IMR-90 (cell line): ENCODE data around the gene ASPA. TPM values are rescaled to one million over a fixed set of nuclear protein-coding genes. Genes with fewer than 3 reads are reported as not detected.

Source experiments
- ATAC-seq: fragments of 200-7000 bp; cut with Tn5 transposase; 2 replicates; pipeline ENCODE4 v1.9.1; 2020; ENCODE audit warnings: low read depth, mild to moderate bottlenecking, moderate library complexity
- BruUV-seq: library from RNA; stranded (reverse); fragments of 400-500 nt; replicated peaks from 2 replicates; lab custom pipeline; 2021; lab: Mats Ljungman, UMichigan
- CTCF ChIA-PET: fragments of 300-600 bp; formaldehyde crosslinking; extraction: SDS; loops from one replicate; lab custom pipeline; 2021; ENCODE audit warnings: antibody characterized with exemption; lab: Yijun Ruan, JAX
- POLR2A ChIA-PET: fragments of 300-600 bp; sonication (Branson Sonifier 250); formaldehyde crosslinking; loops from one replicate; lab custom pipeline; 2022; ENCODE audit warnings: antibody characterized with exemption; ENCODE audit not compliant: unreplicated experiment; lab: Charles Lee
- DNase-seq: peaks from one replicate; pipeline ENCODE4 v3.0.0; 2013
- H2AFZ ChIP-seq: replicated peaks from 2 replicates; pipeline ENCODE3; 2013; ENCODE audit warnings: low read length, mild to moderate bottlenecking; ENCODE audit not compliant: poor library complexity
- H2AK5ac ChIP-seq: 2 replicates; pipeline ENCODE4 v1.6.1; 2013; ENCODE audit warnings: low read depth, low read length, inconsistent platforms
- H2AK9ac ChIP-seq: replicated peaks from 2 replicates; pipeline ENCODE3; 2013; ENCODE audit warnings: mild to moderate bottlenecking, low read depth, low read length, moderate library complexity; ENCODE audit not compliant: poor library complexity
- H2BK120ac ChIP-seq: 2 replicates; pipeline ENCODE4 v1.6.1; 2013; ENCODE audit warnings: low read depth, low read length, inconsistent platforms
- H2BK15ac ChIP-seq: 3 replicates; pipeline ENCODE4 v1.6.1; 2013; ENCODE audit warnings: low read depth, low read length, inconsistent platforms
- H2BK20ac ChIP-seq: 2 replicates; pipeline ENCODE4 v1.6.1; 2013; ENCODE audit warnings: low read depth, mild to moderate bottlenecking, inconsistent platforms, low read length, moderate library complexity
- H2BK5ac ChIP-seq: 2 replicates; pipeline ENCODE4 v1.6.1; 2013; ENCODE audit warnings: mild to moderate bottlenecking, low read depth, low read length, inconsistent platforms; ENCODE audit not compliant: poor library complexity, severe bottlenecking
- H3K14ac ChIP-seq: replicated peaks from 2 replicates; pipeline ENCODE4 v1.6.1; 2013; ENCODE audit warnings: low read depth, low read length, inconsistent platforms
- H3K18ac ChIP-seq: 2 replicates; pipeline ENCODE4 v1.6.1; 2013; ENCODE audit warnings: low read depth, low read length, control low read depth
- H3K23ac ChIP-seq: 2 replicates; pipeline ENCODE4 v1.6.1; 2013; ENCODE audit warnings: low read depth, low read length, inconsistent platforms
- H3K27ac ChIP-seq: 2 replicates; pipeline ENCODE4 v1.5.1; 2013; ENCODE audit warnings: mild to moderate bottlenecking, control low read depth, low read length; ENCODE audit not compliant: insufficient read depth
- H3K27me3 ChIP-seq: 2 replicates; pipeline ENCODE4 v1.6.1; 2013; ENCODE audit warnings: low read length; ENCODE audit not compliant: control insufficient read depth, insufficient read depth
- H3K36me3 ChIP-seq: 2 replicates; pipeline ENCODE4 v1.6.1; 2013; ENCODE audit warnings: low read length, mixed read lengths; ENCODE audit not compliant: control insufficient read depth, insufficient read depth
- H3K4ac ChIP-seq: 2 replicates; pipeline ENCODE4 v1.6.1; 2013; ENCODE audit warnings: low read depth, low read length, inconsistent platforms
- H3K4me1 ChIP-seq: 2 replicates; pipeline ENCODE4 v1.6.1; 2013; ENCODE audit warnings: low read length, mixed read lengths; ENCODE audit not compliant: control insufficient read depth, insufficient read depth
- H3K4me2 ChIP-seq: 2 replicates; pipeline ENCODE4 v1.6.1; 2013; ENCODE audit warnings: low read depth, mild to moderate bottlenecking, control low read depth, low read length, moderate library complexity
- H3K4me3 ChIP-seq: 2 replicates; pipeline ENCODE4 v1.5.1; 2013; ENCODE audit warnings: low read depth, mild to moderate bottlenecking, control low read depth, low read length, moderate library complexity; ENCODE audit not compliant: insufficient read depth
- H3K56ac ChIP-seq: 2 replicates; pipeline ENCODE4 v1.6.1; 2013; ENCODE audit warnings: low read length, inconsistent platforms; ENCODE audit not compliant: insufficient read depth; ENCODE audit errors: extremely low read depth
- H3K79me1 ChIP-seq, 2 experiments: 2 replicates each; pipeline ENCODE4 v1.6.1; 2013; ENCODE audit warnings: low read length in 2 of 2, inconsistent platforms in 1 of 2, low read depth in 1 of 2
- H3K9ac ChIP-seq: 2 replicates; pipeline ENCODE4 v1.6.1; 2013; ENCODE audit warnings: low read depth, low read length, control low read depth
- H3K9me1 ChIP-seq: 2 replicates; pipeline ENCODE4 v1.6.1; 2013; ENCODE audit warnings: low read length, inconsistent platforms; ENCODE audit not compliant: insufficient read depth
- H3K9me3 ChIP-seq: 2 replicates; pipeline ENCODE4 v1.6.1; 2013; ENCODE audit warnings: low read length; ENCODE audit not compliant: control insufficient read depth, insufficient read depth
- H4K20me1 ChIP-seq: 2 replicates; pipeline ENCODE4 v1.6.1; 2013; ENCODE audit warnings: low read length, inconsistent platforms; ENCODE audit not compliant: insufficient read depth
- H4K5ac ChIP-seq: 2 replicates; pipeline ENCODE4 v1.6.1; 2013; ENCODE audit warnings: mild to moderate bottlenecking, low read depth, low read length, control low read depth
- H4K8ac ChIP-seq, 2 experiments: 2 replicates each; pipeline ENCODE4 v1.6.1; 2013; ENCODE audit warnings: low read depth in 2 of 2, low read length in 2 of 2, control low read depth in 1 of 2, inconsistent platforms in 1 of 2
- H4K91ac ChIP-seq: 2 replicates; pipeline ENCODE4 v1.6.1; 2013; ENCODE audit warnings: low read depth, low read length, inconsistent platforms; ENCODE audit not compliant: insufficient read depth
- MAZ ChIP-seq: IDR thresholded peaks from 2 replicates; pipeline ENCODE4 v1.6.1; 2012; ENCODE audit warnings: low read depth, mild to moderate bottlenecking, low read length, improper control_type of control experiment, moderate library complexity, borderline replicate concordance
- POLR2A ChIP-seq: IDR thresholded peaks from 2 replicates; pipeline ENCODE4 v1.6.1; 2012; ENCODE audit warnings: mild to moderate bottlenecking, low read depth, low read length
- RAD21 ChIP-seq: IDR thresholded peaks from 2 replicates; pipeline ENCODE4 v1.6.1; 2012; ENCODE audit warnings: low read length, improper control_type of control experiment
- WGBS, 2 experiments: methylation state at CpG; one replicate each; pipeline versions ENCODE4 v1.1.5 to v1.1.7; 2013; ENCODE audit warnings: missing lambda C conversion rate in 2 of 2; ENCODE audit not compliant: insufficient read length in 1 of 2; ENCODE audit errors: extremely low coverage in 2 of 2; 5-methylcytosine and 5-hydroxymethylcytosine counted together
- dilution Hi-C: fragments of 300-500 bp; cut with HindIII; formaldehyde crosslinking; loops from one replicate; pipeline ENCODE4 v1.14.3; 2018; ENCODE audit warnings: low sequenced_read_pairs; ENCODE audit not compliant: unreplicated experiment
- in situ Hi-C: fragments of 300-500 bp; cut with MboI; formaldehyde crosslinking; loops from 3 replicates; pipeline ENCODE4 v1.14.3; 2019; ENCODE audit warnings: low sequenced_read_pairs, inconsistent platforms, mixed read lengths
- intact Hi-C: fragments of 100-400 bp; cut with micrococcal nuclease; formaldehyde crosslinking; loops from 2 replicates; pipeline ENCODE4 v1.10.0; 2022
- polyA plus RNA-seq, 3 experiments: library from polyadenylated mRNA; depleted of rRNA; stranded (reverse); fragments of >200 nt; gene quantifications; 2 replicates each; pipeline ENCODE4 v1.2.3, GENCODE V29; 2012; ENCODE audit warnings: low replicate concordance in 1 of 3
- total RNA-seq: library from RNA; depleted of rRNA; stranded (reverse); fragments of >200 nt; gene quantifications from 2 replicates; pipeline ENCODE4 v1.2.3, GENCODE V29; 2012
- TF ChIP-seq, protein P1 (sequence below): fragments of 150-350 bp; IDR thresholded peaks from 2 replicates; pipeline ENCODE4 v1.6.1; 2016; ENCODE audit warnings: low read depth, mild to moderate bottlenecking, low read length, moderate library complexity, borderline replicate concordance

ASPA gene
- total and polyA plus RNA-seq, 2 of the 4 experiments (the other 2 are of a cell fraction), result 0.02 TPM; not detected in 1

DNA sequence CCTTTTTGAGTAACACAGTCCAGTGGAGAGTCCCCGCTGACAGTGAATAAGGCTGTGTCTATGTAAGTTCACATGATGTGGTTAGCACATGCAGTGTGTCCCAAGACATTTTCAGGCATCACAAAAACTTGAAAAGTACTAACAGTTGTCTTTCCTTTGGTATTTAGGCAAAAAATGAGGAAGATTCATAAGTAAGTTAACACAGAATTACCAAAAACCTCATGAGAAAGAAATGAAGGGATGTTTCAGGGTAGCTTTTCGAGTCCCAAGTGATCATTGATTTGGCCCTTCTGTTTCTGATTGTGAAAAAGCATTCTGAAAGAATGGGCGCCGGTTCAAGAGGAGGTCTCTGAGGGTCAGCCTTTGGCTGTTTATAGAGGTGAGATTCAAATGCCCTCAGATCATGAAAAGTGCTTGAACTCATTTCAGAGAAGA, 529 bp upstream of the ASPA start:
- no peak for TF ChIP-seq MAZ
- TF ChIP-seq, protein P1, sequence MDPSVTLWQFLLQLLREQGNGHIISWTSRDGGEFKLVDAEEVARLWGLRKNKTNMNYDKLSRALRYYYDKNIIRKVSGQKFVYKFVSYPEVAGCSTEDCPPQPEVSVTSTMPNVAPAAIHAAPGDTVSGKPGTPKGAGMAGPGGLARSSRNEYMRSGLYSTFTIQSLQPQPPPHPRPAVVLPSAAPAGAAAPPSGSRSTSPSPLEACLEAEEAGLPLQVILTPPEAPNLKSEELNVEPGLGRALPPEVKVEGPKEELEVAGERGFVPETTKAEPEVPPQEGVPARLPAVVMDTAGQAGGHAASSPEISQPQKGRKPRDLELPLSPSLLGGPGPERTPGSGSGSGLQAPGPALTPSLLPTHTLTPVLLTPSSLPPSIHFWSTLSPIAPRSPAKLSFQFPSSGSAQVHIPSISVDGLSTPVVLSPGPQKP, result no peak
- no peak for TF ChIP-seq POLR2A
- no peak for TF ChIP-seq RAD21
- dilution Hi-C loops, result no loop called here
- no peak overlapping the region for H3K4me2 ChIP-seq
- no peak overlapping the region for H2AK9ac ChIP-seq
- WGBS, 2 experiments, result 20% methylated on average over 2 of the region's 4 CpGs; no CpG with 5 or more reads in 1 of the 2 experiments
- H3K23ac ChIP-seq, result no peak overlapping the region
- H2AK5ac ChIP-seq, result no peak overlapping the region
- H4K91ac ChIP-seq, result no peak overlapping the region
- no peak overlapping the region for H3K4me3 ChIP-seq
- no peak overlapping the region for H3K56ac ChIP-seq
- no peak overlapping the region for H2BK5ac ChIP-seq
- no peak overlapping the region for H2AFZ ChIP-seq
- H3K9ac ChIP-seq, result no peak overlapping the region
- no peak overlapping the region for H3K27ac ChIP-seq
- intact Hi-C loops, result no loop called here
- no peaks in the 10 kb centered on the region for H3K9me1 ChIP-seq
- H2BK120ac ChIP-seq, result no peak overlapping the region
- in situ Hi-C loops, result no loop called here
- H3K4ac ChIP-seq, result no peak overlapping the region
- peaks cover 3% of the 10 kb centered on the region; the same call in 1 of the 2 replicates for H3K9me3 ChIP-seq
- no peak overlapping the region for H4K5ac ChIP-seq
- POLR2A ChIA-PET, result no interaction called here
- no peaks in the 10 kb centered on the region for H3K79me1 ChIP-seq
- no peak overlapping the region for H4K8ac ChIP-seq
- no peak overlapping the region for H2BK20ac ChIP-seq
- peaks cover 2% of the 10 kb centered on the region; the same call in 1 of the 2 replicates for H3K27me3 ChIP-seq
- no peak overlapping the region for H3K14ac ChIP-seq
- ATAC-seq, result no peak
- no peak for DNase-seq
- H2BK15ac ChIP-seq, result no peak overlapping the region
- no TSS peak for BruUV-seq
- CTCF ChIA-PET, result no interaction called here
- H4K20me1 ChIP-seq, result no peaks in the 10 kb centered on the region
- no peaks in the 10 kb centered on the region for H3K36me3 ChIP-seq
- H3K18ac ChIP-seq, result no peak overlapping the region
- H3K4me1 ChIP-seq, result no peaks in the 10 kb centered on the region
